ENCODE data around the gene SNX22.
A peak's percentile ranks its signal among the peaks of the same experiment; 100 is the strongest.

The SNX22 gene

GRCh38 chr15:64158363-64159134 is 7.0 kb downstream of the SNX22 start:
- DNase-seq, result no peak

GRCh38 chr15:64161688-64162477 is 10.4 kb downstream of the SNX22 start:
- DNase-seq, result no peak

- no peak for DNase-seq
Observed at GRCh38 chr15:64162478-64162868, 10.9 kb downstream of the SNX22 start.

GRCh38 chr15:64162869-64163658 is 11.5 kb downstream of the SNX22 start, which contains the start of gene PPIB:
PPIB (minus strand) TSS chr15:64163022; CDS start chr15:64162986, 36 bp downstream.
- DNase-seq, result peak; percentile 97

GRCh38 chr15:64163659-64164362 is 12.3 kb downstream of the SNX22 start:
- peak; percentile 38 to 63 for DNase-seq

GRCh38 chr15:64164436-64164835 is 12.9 kb downstream of the SNX22 start:
- DNase-seq, result no peak

GRCh38 chr15:64166102-64166890 is 14.8 kb downstream of the SNX22 start:
- DNase-seq, result no peak

GRCh38 chr15:64180235-64180824 is 28.8 kb downstream of the SNX22 start:
- no peak for DNase-seq

- DNase-seq, result peak in 1 of 2 donors; percentile 72
Observed at GRCh38 chr15:64182859-64183370, 31.4 kb downstream of the SNX22 start.

GRCh38 chr15:64185146-64185911 is 33.8 kb downstream of the SNX22 start:
- DNase-seq, result no peak

GRCh38 chr15:64187396-64188191 is 36.1 kb downstream of the SNX22 start:
- no peak for DNase-seq

GRCh38 chr15:64191971-64192830 is 40.7 kb downstream of the SNX22 start:
- no peak for DNase-seq

GRCh38 chr15:64193971-64194370 is 42.4 kb downstream of the SNX22 start:
- DNase-seq, result no peak

GRCh38 chr15:64197425-64197824 is 45.9 kb downstream of the SNX22 start:
- DNase-seq, result no peak

GRCh38 chr15:64205202-64205601 is 53.7 kb downstream of the SNX22 start:
- DNase-seq, result no peak
